Suppressor macrophage treated with lipopolysaccharide for 4 hours (primary cell): ENCODE results near the gene AMER1.
"Not testable (repeated sequence)": the region's sequence is repeated elsewhere in the genome, so short reads cannot be mapped to it uniquely, and the experiment has no call there.

Source experiments
- DNase-seq: peaks from one replicate; pipeline ENCODE4 v3.0.0-alpha.2; 2020

Gene AMER1

DNA sequence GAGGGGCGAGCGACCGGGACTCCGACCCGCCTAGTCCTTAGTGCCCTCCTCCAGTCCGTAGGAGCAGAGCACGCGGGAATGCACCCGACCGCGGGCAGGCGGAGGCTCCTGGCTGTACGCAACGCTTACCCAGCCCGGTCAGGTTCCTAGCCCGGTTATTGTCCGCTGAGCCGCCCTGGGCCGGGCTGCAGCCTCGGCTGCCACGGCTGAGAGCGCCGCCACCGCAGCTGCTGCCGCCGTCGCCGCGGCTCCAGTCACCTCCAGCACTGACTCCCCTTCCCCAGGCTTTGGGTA, at the start of gene AMER1:
Gene AMER1, minus strand, starts transcription at position 268 of the 294 bp plus-strand sequence. CDS start 12,422 bp downstream, outside the sequence.
- DNase-seq, result no peak

DNA sequence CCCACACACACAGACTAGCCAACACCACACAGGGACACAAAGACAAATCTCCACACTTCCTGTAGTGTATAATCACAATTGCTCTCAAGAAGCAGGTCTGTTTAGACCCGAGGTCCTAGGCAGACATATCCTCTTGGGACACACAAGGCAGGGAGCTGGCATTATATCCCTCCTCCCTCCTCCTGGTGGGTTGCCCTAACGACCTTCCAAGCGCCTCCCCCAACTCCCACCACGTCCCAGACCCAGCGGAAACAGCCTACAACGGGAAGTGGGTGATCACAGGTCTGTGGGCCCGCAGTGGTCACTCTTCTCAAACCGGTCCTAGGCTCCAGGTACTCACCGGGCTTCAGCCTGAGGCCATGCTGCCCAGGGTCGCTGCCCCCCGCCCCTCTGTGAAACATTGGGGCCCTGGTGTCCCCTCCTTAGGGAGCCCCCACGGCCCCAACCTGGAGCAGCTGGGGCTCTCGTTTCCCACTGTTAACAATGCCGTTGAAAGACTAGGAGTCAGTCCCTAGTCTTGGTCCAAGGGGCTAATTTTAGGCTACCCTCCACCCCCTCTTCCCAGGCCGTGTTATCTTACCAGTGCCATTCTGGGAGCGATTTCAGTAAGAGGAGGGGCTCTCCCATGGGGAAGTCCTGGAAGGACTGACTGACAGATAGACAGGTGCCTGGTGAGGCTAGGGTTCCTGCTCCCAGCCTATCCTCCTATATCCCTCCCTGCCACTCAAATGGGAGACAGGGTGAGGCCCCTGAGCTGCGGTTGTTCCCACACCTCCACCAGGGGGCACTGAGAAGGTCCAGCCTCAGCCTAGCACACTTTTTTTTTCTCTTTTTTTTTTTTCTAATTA, 24.8 kb upstream of the AMER1 start, which contains the start of gene ASB12:
Gene ASB12, minus strand, starts transcription at position 485 of the 848 bp plus-strand sequence. CDS start 4,957 bp downstream, outside the sequence.
- no peak for DNase-seq

DNA sequence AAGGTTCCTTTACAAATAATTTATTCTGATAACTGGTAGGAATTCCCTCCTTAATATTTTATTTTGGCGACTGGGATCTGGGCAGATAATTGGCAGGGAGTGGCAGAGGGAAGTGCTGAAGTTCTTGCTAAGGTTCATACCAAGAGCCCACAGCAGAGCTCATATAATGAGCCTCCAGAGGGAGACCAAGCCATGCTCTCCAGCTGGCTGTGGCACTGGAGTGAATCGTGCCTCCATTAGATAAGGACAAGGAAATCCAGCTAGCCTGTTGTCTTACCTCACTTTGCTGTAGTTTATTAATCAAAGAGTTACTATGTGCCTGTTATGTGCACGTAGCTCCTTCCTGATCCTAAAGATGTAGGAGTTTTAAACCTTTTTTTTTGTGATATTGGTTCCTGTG, 23.6 kb upstream of the AMER1 start:
- DNase-seq, result no peak

- no peak for DNase-seq
Measured at GRCh38 chrX:64218023-64218422, 12.5 kb upstream of the AMER1 start.

GRCh38 chrX:64213989-64214388, 8.5 kb upstream of the AMER1 start:
- not testable (repeated sequence) for DNase-seq

DNA sequence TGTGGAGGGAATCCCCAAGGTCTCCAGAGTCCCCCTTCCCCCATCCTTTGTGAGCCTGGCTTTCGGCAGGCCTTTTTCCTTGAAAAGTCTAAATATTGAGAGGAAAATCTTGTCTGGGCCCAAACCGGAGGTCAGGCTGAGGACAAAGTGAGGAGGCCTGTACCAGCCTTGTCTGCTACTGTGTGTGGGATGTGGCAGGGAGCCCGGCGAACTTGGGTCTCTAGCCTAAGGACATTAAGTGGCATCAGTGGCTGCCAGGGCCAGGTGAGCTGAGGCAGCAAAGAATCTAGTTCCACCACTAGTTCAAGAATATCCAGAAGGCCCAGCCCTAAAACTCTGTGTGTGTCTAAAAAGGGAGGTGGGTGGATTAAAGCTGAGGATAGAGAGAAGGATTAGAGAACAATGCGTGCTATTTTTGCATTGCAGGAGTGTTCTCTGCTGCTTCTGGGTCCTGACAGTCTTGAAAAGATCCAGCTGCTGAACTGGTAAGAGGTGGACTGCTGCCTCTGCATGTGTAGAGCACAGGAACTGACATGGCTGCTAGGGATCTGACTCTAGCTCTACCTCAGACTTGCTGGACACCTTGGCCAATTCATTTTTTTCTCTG, 1.2 kb upstream of the AMER1 start:
- no peak for DNase-seq

DNA sequence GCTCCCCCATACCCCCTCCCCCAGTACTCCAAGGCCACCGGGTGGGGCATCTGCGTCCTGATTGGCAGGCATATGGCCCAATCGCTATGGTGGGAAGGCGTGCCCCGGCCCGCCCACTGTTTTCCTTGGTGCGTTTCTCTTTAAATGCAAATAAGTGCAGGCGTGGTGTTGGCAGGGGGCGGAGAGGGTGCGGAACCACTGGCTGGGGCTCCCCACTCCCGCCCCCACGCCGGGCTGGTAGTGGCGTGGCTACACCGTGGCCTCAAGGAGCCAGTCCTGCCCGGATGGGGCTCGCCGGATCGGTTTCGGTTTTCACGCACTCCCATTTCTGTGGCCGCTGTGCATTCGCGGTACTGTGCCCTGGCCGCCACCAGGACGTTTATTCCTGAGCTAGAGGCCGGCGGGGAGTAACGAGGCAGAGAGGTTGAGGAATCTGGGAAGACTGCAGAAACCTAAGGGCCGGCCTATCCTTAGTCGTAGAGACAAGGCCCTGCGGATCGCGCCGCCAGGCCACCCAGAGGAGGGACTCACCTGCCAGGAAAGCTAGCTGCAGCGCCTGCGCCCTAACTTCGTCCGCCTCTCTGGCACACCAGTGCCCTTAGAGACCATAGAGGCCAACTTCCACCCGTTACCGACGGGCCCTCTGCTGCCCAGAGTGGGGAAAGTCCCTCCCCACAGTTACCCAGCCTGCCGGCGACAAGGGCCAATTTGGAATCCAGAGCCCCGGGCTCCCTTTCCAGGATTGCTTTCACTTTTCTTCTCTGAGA, 410 bp upstream of the AMER1 start:
- DNase-seq, result peak; percentile 90

DNA sequence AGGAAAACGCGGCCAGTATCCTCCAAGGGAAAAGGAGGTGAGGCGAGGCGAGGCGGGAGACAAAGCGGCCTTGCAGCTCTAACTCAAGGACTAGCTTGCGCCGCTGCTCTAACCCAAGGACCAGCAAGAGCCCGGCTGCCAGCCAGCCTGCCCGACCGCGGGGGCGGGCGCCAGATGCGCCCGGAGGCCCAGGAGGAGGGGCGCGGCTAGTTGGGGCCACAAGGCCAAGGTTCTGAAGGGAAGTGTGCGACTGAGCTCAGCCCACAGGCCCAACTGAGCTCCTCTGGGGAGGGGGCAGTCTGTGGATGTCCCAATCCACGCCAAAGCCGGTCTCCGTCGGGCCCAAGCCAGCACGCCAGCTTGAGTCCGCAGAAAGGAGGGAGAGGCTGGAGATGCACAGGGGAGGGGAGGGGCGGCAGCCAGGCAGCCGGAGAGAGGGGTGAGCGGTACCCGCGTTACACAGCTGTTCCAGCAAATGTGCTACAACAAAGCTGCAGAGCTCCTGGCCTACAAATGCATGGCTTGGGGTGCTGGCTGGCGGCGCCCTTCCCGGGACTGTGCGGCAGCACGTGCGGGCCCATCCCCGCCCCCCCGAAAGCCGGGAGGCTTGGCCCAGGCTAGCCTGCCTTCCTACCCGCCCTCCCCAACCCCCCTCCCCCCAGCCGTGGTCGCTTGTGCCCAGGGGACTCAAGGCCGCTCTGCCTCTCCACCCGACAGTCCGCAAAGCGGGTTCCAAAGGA, 637 bp downstream of the AMER1 start:
- DNase-seq, result peak; percentile 8

DNA sequence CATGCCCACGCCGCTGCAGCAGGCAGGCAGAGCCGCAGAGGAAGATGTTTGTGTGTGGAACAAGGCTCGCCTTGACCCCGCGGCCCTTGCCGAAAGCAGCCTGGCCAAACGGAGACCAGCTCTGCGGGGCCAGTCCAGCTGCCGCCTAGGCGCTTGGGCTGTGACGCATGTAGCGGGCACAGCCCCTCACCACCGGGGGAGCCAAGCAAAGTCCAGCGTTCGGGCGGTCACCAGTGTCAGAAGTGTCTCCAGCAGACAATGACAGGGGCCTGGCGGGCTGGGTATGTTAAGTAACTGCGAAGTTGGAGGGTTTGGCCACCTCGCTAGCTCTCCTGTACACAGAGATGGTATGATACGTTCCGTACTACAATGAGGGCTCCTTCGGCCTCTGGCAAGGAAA, 1.3 kb downstream of the AMER1 start:
- DNase-seq, result no peak

- no peak for DNase-seq
Measured at GRCh38 chrX:64202808-64203325, 2.6 kb downstream of the AMER1 start.

DNA sequence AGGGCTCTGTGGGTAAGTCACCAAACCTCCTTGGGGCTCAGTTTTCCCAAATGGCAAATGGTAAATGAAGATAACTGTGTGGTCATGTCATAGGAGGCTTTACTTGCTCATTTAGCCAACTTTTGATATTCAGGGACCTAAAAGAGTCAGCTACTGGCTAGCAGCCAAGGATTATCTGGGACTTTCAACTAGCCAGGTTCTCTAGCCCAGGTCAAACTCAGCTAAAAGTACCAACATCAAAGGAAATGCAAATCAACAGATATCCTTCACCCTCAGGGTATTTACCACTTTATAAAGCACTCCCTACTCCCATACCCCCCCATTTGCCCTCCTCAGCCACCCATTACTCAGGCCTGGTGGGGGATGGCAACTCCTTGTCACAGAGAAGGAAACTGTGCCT, 7.5 kb downstream of the AMER1 start:
- DNase-seq, result no peak

DNA sequence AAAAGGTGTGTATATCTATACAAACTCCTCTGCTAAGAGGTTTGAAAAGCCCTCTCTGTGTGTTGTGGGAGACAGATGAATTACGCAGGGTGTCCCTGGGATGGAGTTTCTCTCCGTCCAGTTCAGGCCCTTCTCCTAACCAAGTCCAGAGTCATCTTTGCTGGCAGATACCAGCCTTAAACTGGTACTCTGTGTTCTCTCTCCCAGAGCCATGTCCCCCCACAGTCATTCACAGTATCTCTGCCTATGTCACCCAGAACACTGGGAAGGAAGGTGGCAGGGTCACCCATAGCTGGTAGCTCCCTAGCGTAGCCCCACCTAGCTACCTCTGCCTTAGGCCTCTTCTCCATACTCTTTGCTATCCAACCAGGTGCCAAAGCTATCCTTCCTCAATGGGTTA, 8.9 kb downstream of the AMER1 start:
- DNase-seq, result no peak

- DNase-seq, result no peak
Measured at GRCh38 chrX:64195862-64196261, 9.6 kb downstream of the AMER1 start.

DNA sequence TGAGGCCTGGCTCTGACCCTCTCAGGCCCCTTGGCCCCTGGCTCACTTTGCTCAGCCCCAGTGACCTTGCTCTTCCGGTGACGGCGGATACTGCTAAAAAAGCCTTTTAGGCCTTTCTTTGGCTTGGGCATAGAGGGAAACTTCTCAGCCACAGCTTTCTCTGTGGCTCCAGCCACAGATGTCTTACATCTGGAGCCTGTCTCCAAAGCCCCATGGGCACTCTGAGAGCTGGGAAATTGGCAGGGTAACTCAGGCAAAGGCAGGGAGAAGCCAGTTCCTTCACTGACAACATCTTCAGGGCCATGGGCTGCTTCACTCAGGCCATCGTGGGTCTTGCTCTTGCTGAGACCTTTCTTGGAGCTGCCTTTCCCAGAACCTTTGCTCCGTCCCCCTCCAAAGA, 12.8 kb downstream of the AMER1 start:
- no peak for DNase-seq

DNA sequence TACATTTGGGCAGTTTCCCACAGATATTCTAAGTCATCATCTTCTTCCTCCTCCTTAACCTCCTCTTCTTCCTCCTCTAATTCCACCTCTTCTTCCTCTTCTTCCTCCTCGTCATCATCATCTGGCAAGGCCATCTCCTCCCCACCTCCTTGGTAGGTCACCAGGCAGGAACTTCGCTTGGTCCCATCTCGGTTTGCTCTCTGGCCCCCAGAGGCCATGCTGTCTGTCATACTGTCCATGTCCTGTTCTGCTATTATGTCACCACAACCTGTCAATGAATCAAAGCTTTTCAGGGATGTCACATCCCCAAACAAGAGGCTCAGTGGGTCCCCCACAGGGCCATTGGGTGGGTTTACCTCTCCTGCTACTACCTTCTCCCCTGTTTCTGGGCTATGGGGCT, 13.5 kb downstream of the AMER1 start:
- no peak for DNase-seq

GRCh38 chrX:64191281-64192010, 14.1 kb downstream of the AMER1 start:
- no peak for DNase-seq

GRCh38 chrX:64190136-64190740, 15.3 kb downstream of the AMER1 start:
- no peak for DNase-seq

- no peak for DNase-seq
Measured at GRCh38 chrX:64188901-64189300, 16.6 kb downstream of the AMER1 start.

- DNase-seq, result no peak
Measured at GRCh38 chrX:64187762-64188150, 17.8 kb downstream of the AMER1 start.

DNA sequence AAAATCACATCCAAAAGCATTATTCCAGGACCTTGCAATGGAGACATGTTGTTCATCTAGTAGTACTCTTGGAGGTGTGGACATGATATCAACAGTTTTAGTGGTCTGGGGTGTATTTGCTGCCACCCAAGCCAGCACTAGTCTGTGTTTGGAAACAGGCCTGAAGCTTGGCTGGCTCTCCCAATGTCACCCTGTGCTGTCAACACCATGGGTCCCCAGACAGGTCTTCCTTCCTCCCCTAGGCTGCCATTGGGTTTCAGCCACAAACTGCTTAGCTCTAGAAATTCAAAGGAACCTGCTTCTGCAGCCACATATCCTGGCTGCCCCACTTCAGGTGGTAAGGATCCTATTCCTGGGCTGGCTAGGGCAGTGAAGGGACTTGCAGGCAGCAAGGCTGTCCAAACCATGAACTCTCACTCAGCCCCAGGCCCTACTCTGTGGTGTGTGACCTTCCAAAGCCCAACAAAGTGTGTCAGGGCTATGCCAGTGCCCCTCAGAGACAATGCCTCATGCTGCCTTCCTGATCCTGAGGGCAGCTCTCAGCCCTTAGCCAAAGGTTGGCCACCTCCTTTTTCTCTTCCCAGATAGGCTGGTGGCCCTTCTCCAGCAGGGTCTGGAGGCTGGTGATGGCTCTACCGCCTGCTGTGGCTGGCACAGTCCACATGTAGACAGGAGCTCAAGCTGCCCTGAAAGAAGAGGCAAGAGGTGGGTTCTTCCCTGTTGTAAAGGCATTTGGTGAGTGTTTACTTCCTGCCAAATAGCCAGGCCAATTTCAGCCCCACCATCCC, 18.3 kb downstream of the AMER1 start:
- DNase-seq, result no peak

GRCh38 chrX:64184396-64184795, 21.1 kb downstream of the AMER1 start:
- DNase-seq, result no peak
